GM10266 (cell line): Measurements from ENCODE around the gene PDZD11.

Source experiments
- DNase-seq: peaks from one replicate; pipeline ENCODE4 v3.0.0; 2012; ENCODE audit errors: extremely low spot score
- TF ChIP-seq, protein P1 (sequence below): IDR thresholded peaks from 2 replicates; pipeline ENCODE4 v1.5.1; 2012; ENCODE audit warnings: mild to moderate bottlenecking, low read depth; ENCODE audit not compliant: control insufficient read depth, insufficient read depth; ENCODE audit errors: missing control alignments

PDZD11 gene

DNA sequence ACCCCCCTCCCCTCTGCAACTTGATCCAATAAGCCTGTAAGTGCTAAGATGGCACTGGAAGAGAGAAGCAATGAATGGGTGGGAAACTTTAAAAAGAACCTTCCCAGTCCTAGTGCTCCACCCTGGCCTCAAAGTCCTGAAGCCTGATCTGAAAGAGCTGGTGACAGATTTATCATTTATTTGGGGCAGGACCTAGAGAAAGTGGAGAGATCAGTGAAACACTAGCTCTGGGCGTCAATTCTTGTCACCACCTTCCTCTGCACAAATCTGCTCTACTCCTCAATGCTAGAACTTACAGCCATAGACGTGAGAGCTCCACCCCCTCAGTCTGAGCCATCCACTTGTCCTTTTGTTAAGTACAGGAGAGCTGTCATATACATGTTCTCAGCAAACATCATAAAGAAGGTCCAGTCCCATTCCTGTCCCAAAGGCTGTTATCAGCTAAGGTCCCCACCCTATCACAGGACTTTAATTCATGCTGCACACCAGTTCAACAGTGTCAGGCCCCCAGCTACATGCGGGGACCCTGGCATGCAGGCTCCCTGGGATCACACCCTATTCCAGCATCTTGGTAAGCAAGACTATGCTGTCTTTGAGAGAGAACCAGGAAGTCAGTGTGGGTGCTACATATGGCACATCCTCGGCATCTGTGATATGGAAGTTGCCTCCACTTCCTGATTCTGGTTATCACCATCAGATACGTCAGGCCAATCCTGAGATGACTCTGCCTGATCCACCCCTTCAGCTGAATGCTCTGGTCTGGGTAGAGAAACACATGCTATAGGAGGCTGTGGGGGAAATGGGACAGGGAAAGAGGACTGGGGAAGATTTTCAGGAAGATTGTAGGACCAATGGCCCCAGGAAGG, 32.1 kb downstream of the PDZD11 start:
- TF ChIP-seq, protein P1, sequence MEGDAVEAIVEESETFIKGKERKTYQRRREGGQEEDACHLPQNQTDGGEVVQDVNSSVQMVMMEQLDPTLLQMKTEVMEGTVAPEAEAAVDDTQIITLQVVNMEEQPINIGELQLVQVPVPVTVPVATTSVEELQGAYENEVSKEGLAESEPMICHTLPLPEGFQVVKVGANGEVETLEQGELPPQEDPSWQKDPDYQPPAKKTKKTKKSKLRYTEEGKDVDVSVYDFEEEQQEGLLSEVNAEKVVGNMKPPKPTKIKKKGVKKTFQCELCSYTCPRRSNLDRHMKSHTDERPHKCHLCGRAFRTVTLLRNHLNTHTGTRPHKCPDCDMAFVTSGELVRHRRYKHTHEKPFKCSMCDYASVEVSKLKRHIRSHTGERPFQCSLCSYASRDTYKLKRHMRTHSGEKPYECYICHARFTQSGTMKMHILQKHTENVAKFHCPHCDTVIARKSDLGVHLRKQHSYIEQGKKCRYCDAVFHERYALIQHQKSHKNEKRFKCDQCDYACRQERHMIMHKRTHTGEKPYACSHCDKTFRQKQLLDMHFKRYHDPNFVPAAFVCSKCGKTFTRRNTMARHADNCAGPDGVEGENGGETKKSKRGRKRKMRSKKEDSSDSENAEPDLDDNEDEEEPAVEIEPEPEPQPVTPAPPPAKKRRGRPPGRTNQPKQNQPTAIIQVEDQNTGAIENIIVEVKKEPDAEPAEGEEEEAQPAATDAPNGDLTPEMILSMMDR = no peak
- no peak for DNase-seq

DNA sequence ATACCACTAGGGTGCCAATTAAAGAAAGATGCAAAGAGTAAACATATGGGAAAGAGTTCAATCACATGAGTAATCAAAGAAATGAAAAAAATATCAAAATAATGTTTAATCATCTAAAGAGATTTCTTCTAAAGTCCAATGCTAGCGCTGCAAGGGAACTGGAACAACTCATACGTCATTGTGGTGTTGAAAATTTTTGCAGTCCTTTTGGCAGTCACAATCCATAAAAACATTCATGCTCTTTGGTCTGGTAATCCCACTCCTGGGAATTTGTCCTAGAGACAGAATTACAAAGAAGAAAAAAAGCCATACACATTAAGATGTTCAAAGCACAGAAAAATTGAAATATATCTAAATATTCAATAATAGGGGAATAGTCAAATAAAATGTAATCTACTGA, 34.3 kb downstream of the PDZD11 start:
- TF ChIP-seq, protein P1 = no peak
- no peak for DNase-seq

DNA sequence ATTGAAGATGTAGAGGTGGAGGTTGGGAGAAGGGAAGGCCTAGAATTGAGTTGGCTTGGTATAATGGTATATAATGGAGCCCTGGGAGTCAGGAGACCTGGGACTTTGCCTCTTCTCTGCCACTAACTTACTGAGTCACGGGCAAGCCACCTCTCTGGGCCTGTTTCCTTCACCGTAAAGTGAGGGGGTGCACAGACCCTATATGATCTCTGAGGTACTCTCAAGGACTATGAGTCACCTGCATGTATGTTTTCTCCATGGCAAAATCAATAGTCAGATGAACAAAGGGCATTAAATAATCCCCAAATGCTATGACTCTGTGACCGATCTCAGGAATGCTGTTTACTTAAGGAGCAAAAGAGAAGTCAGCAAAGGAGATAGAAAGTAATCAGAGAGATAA, 34.8 kb downstream of the PDZD11 start:
- no peak for DNase-seq
- TF ChIP-seq, protein P1 = no peak

DNA sequence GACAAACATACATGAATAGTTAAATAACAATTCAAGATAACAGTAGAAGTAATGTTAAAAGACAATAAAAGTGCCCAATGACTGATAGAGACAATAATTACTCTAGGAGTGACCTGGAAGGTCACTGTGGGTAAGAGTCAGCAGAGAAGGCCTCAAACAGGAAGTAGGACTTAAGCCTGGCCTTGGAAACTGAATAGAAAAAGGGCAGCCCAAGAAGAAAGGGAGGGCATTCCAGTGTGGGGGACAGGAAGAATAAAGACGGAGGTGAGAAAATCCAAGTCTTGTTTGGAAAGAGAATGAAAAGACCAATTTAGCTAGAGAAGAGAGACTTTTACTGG, 35.7 kb downstream of the PDZD11 start:
- TF ChIP-seq, protein P1 = no peak
- no peak for DNase-seq

DNA sequence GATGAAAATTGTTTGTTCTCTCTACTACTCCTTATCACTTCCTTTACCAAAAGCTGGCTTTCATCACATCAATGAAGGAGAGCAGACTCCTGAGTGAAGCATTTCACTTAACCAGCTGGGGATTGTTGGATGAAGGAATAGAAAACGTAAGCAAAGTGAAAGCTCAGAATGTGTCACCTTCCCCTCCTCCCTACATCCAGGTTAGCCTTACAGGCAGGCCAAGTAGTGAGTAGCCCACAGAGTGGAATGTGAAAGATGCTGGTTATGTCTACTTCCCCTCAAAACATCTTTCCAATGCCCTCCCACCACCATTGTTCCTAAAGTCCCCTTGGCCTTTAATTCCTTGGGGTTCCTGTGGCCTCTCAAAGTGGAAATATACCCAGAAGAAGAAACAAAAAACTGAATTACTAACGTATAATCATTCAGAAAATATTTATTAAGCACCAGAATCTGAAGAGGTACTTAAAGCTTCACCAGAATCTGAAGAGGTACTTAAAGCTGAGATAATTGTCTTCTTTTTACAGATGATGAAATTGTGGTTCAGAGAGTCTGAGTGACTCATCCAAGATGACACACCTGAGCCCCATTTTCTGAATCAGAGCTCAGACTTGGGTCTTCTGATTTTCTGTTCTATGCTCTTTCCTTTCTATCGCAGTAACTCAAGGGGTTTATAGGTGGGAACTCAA, 36.2 kb downstream of the PDZD11 start:
- DNase-seq = no peak

DNA sequence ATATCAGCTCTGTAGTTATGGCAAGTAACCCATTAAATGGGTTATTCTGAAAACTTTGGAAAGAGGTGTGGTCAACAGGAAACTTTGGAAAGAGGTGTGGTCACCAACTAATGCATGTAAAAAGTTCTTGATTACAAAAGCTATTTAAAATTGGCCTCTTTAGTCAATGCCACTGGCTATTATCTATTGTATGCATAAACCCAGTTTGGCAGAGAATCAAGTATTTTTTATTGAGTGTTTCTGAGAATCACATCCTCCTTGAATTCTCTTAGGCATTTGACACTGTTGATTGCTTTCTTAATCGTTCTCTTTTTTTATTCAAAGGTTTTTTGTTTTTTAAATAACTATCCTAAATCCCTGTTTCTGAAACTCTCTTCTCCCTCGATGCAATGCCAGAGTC, 37.2 kb downstream of the PDZD11 start:
- DNase-seq = no peak
- TF ChIP-seq, protein P1 = no peak

More for the DNA sequence above, 36.2 kb downstream of the PDZD11 start:
- TF ChIP-seq, protein P1 = no peak

DNA sequence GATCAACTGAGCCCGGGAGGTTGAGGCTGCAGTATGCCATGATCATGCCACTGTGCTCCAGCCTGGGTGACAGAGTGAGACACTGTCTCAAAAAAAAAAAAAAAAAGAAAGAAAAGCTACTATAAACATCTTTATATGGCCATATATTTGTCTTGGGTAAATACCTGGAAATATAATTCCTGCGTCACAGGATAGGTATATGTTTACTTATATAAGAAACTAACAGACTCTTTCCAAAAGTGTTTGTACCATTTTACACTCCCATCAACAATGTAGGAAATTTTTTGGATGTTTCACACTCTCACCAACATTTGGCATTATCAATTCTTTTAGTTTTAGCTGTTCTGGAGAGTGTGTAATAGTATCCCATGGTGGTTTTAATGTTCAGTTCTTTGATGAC, 42.5 kb downstream of the PDZD11 start:
- TF ChIP-seq, protein P1 = no peak
- DNase-seq = no peak
